Testis (tissue), 3 donors: ENCODE data around the gene ELMOD3. TPM values are rescaled to one million over a fixed set of nuclear protein-coding genes. Genes with fewer than 3 reads are reported as not detected.

Experiments
- DNase-seq: peaks from one replicate; pipeline ENCODE4 v3.0.0-alpha.2; 2019
- H3K27ac ChIP-seq, 2 donors: fragments of 200-600 bp; sonication (generic); one replicate each; pipeline ENCODE4 v1.5.1; 2019
- H3K27me3 ChIP-seq: fragments of 200-600 bp; sonication (generic); one replicate; pipeline ENCODE4 v1.5.1; 2019
- H3K36me3 ChIP-seq: fragments of 200-600 bp; sonication (generic); one replicate; pipeline ENCODE4 v1.5.1; 2017; ENCODE audit warnings: low read depth; ENCODE audit errors: missing control alignments
- H3K4me1 ChIP-seq: fragments of 200-600 bp; sonication (generic); one replicate; pipeline ENCODE4 v1.5.1; 2019
- H3K4me3 ChIP-seq, 2 donors: fragments of 200-600 bp; sonication (generic); one replicate each; pipeline ENCODE4 v1.5.1; 2017 to 2019
- H3K9me3 ChIP-seq: fragments of 200-600 bp; sonication (generic); one replicate; pipeline ENCODE4 v1.5.1; 2017
- POLR2A ChIP-seq: fragments of 450-650 bp; IDR thresholded peaks from one replicate; pipeline ENCODE4 v1.6.1; 2017; ENCODE audit warnings: antibody characterized with exemption, mild to moderate bottlenecking, moderate library complexity
- WGBS, 2 donors: methylation state at CpG; one replicate each; pipeline ENCODE4 v1.1.5; 2018; 5-methylcytosine and 5-hydroxymethylcytosine counted together
- intact Hi-C: fragments of 100-400 bp; cut with DNase I; formaldehyde crosslinking; loops from one replicate; pipeline ENCODE4 v1.15.1; 2023; ENCODE audit warnings: low total_unique reads
- polyA plus RNA-seq: library from polyadenylated mRNA; stranded (reverse); fragments of 350-450 nt; fragmentation: Illumina TruSeq; extraction: RNeasy Lipid Tissue Mini Kit (QIAGEN cat#74804); gene quantifications from one replicate; pipeline ENCODE4 v1.2.3, GENCODE V29; 2014; ENCODE audit warnings: low read depth, low replicate concordance; ENCODE audit not compliant: insufficient read depth
- total RNA-seq, 2 donors: library from RNA; depleted of rRNA; stranded (reverse); fragments of >200 nt; gene quantifications; one replicate each; pipeline ENCODE4 v1.2.3, GENCODE V29; 2016
- TF ChIP-seq, protein P1 (sequence below), 3 experiments: fragments of 450-650 bp in 2 of 3; fragments of 200-600 bp in 1 of 3; sonication (generic) in 1 of 3; IDR thresholded peaks; one replicate each; pipeline ENCODE4 v1.5.1; 2016 to 2019; ENCODE audit warnings: antibody characterized with exemption in 3 of 3, mild to moderate bottlenecking in 2 of 3, moderate library complexity in 1 of 3

Gene ELMOD3
- total and polyA plus RNA-seq, 3 donors from 2014 or later, result 26.2 to 51.6 (median 38.4) TPM

DNA sequence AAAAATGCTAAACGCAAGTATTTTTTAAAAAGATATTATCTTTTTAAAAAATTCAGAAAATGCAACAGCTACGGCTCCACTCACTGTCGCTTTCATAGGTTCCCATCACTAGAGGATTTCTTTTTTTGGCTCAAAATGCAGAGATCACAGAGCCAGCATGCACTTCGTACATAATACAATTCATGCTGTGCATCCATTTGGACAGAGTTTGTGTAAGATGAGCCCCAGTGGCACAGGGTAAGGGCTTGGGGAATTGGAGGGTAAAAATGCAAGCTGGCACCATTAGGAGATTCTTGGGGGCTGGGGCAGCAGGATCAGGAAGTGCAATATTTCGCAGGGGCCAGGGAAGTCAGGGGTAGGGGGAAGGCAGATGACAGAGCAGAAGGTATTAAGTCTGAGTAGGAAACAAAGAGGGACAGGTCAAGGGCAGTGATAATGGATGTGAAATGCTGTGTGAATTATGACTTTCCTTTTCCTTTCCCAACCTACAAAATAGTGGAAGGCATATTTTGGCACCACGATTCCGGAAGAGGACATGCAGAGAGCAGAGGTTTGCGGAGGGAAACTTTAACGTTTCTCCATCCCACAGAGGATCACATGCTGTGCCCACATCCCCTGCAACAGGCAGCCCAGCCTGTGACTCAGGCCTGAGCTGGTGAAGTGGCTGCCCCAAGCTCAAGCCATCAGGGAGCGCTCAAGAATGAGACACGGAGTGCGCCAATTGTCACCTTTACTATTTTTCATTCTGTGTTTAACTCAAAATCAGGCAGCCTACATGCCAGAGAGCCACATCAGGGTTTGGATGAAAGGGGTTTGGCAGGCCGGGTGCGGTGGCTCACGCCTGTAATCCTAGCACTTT, 50.9 kb downstream of the ELMOD3 start:
- Histone ChIP-seq H3K4me1 (peaks cover 6% of the 10 kb centered on the region), H3K27me3 (no peaks in the 10 kb centered on the region), H3K4me3 (no peak overlapping the region), H3K36me3 (no peaks in the 10 kb centered on the region), H3K9me3 (no peaks in the 10 kb centered on the region), H3K27ac (no peak overlapping the region)
- TF ChIP-seq, protein P1, sequence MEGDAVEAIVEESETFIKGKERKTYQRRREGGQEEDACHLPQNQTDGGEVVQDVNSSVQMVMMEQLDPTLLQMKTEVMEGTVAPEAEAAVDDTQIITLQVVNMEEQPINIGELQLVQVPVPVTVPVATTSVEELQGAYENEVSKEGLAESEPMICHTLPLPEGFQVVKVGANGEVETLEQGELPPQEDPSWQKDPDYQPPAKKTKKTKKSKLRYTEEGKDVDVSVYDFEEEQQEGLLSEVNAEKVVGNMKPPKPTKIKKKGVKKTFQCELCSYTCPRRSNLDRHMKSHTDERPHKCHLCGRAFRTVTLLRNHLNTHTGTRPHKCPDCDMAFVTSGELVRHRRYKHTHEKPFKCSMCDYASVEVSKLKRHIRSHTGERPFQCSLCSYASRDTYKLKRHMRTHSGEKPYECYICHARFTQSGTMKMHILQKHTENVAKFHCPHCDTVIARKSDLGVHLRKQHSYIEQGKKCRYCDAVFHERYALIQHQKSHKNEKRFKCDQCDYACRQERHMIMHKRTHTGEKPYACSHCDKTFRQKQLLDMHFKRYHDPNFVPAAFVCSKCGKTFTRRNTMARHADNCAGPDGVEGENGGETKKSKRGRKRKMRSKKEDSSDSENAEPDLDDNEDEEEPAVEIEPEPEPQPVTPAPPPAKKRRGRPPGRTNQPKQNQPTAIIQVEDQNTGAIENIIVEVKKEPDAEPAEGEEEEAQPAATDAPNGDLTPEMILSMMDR (IDR thresholded peaks at IDR 0.05), result no peak
- no peak for TF ChIP-seq POLR2A
- intact Hi-C loops, result no loop called here
- WGBS, 2 donors, result 76 to 77% methylated on average over 15 of the region's 15 CpGs
- no peak for DNase-seq

DNA sequence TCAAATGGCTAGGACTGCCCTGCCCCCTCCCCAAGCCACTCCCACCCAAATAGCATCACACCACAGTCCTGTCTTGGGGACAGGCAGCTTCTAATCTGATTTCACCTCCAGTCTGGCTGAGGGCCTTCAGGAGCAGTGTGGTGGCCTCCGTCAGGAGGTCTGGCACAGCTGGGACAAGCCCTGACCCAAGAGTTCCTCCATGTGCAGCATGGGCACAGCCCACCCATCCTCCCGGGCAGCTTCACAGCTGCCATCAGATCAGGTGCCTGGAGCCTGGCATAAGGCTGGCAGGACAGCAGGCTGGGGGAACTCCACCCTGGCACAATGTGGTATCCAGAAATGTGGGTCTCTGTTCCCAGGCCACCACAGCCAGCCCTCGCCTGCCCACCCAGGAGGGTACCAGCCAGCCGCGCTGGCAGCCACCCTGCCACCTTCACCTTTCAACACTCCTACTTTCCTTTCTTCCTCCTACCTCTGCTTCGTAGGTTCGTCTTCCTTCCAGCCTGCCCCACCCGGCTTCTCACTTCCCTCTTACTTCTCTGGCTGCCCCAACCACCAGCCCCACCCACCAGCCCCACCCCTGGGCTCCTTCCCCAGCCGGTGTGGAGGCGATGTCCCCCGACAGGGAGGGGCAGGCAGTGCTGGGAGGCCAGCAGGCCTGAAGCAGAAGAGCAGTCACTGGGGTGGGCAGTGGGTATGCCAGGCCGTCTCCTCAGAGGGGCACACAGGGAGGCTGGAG, 55.4 kb downstream of the ELMOD3 start, which contains the start of gene CAPG:
CAPG (minus strand) TSS at position 522 of the 739 bp plus-strand sequence. CDS start 8,221 bp downstream, outside the sequence.
- Histone ChIP-seq H3K27me3 (no peaks in the 10 kb centered on the region), H3K4me3 (peak within 1 kb of the TSS in 1 of 2 donors; percentile 17), H3K9me3 (no peaks in the 10 kb centered on the region), H3K4me1 (peaks cover 12% of the 10 kb centered on the region), H3K27ac (no peak within 1 kb of the TSS), H3K36me3 (no peaks in the 10 kb centered on the region)
- intact Hi-C loops, result no loop called here
- 71 to 77% methylated on average over 10 to 12 of the region's 12 CpGs for WGBS, 2 donors
- TF ChIP-seq, protein P1 (IDR thresholded peaks at IDR 0.05), result no peak
- peak; percentile 39 for DNase-seq

DNA sequence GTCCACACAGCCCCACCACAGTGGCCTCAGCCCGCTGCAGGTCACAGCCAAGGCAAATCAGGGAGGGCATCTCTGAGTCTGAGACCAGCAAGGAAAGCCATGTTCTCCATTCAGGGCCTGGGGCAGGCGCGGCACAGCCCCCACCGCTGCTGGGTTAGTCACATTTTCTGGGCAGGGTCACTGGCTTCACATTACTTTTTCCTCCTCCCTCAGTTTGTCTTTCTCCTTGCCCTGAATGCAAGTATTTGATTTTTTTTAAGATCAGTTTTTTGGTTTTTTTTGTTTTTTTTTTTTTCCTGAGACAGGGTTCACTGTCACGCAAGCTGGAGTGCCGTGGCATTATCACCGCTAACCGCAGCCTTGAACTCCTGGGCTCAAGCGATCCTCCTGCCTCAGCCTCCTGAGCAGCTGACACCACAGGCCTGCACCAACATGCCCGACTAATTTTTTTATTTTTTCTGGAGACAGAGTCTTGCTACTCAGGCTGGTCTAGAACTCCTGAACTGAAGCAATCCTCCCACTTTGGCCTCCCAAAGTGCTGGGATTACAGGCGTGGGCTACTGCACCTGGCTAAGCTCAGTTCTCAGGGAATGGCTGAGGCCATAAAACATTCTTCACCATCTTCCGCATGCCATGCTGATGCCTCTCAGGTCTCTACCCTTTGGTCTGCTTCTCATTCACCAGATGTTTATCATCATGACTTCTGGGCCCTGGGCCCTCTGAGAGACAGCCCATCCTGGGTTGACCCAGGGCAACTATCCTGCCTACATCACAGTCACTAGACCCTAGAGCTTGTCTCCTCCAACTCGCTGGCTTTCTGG, 56.2 kb downstream of the ELMOD3 start:
- Histone ChIP-seq H3K9me3 (no peaks in the 10 kb centered on the region), H3K27me3 (no peaks in the 10 kb centered on the region), H3K4me1 (peaks cover 12% of the 10 kb centered on the region), H3K27ac (no peak overlapping the region), H3K4me3 (no peak overlapping the region), H3K36me3 (no peaks in the 10 kb centered on the region)
- TF ChIP-seq, protein P1 (IDR thresholded peaks at IDR 0.05), result no peak
- intact Hi-C loops, result no loop called here
- no peak for DNase-seq
- WGBS, 2 donors, result 81 to 86% methylated on average over 13 of the region's 13 CpGs

DNA sequence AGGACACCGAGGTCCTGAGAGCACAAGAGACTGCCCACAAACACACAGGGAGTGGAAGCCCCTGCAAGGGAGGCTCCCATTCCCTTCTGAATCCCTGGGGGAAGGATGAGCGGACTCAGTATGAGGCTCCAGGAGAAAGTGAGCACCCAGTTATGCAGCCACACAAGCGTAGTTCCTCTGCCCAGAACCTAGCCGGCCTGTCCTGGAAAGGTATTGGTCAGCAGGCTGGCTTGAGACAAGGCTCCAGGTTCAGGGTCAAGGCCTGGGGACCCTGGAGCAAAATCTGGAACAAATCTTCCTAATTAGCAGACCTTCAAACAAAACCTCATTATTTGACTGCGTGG, 56.8 kb downstream of the ELMOD3 start:
- no peak for DNase-seq
- Histone ChIP-seq H3K9me3 (no peaks in the 10 kb centered on the region), H3K36me3 (no peaks in the 10 kb centered on the region), H3K4me3 (no peak overlapping the region), H3K4me1 (peaks cover 12% of the 10 kb centered on the region), H3K27me3 (no peaks in the 10 kb centered on the region), H3K27ac (no peak overlapping the region)
- TF ChIP-seq, protein P1 (IDR thresholded peaks at IDR 0.05), result no peak
- no peak for TF ChIP-seq POLR2A
- intact Hi-C loops, result no loop called here
- WGBS, 2 donors, result 76 to 88% methylated on average over 4 to 5 of the region's 5 CpGs
